Liver (tissue), 9 donors: ENCODE data around the gene RPL13A. TPM values are rescaled to one million over a fixed set of nuclear protein-coding genes. Genes with fewer than 3 reads are reported as not detected.

Experiments used
- DNase-seq: peaks from one replicate; pipeline ENCODE4 v3.0.0-alpha.2; 2017; ENCODE audit warnings: low spot score
- H3K27ac ChIP-seq, 2 donors: one replicate each; pipeline ENCODE4 v1.7.0; 2013; ENCODE audit warnings: inconsistent platforms in 2 of 2, low read length in 2 of 2, control low read depth in 1 of 2, low read depth in 1 of 2, mild to moderate bottlenecking in 1 of 2
- H3K27me3 ChIP-seq, 4 donors: one replicate each; pipeline versions ENCODE4 v1.6.1 to v1.7.0; 2013; ENCODE audit warnings: low read length in 3 of 4, inconsistent platforms in 1 of 4, mild to moderate bottlenecking in 1 of 4, moderate library complexity in 1 of 4; ENCODE audit not compliant: control insufficient read depth in 4 of 4, insufficient read depth in 4 of 4
- H3K36me3 ChIP-seq, 4 donors: one replicate each; pipeline versions ENCODE4 v1.6.1 to v1.7.0; 2013; ENCODE audit warnings: low read length in 3 of 4, mild to moderate bottlenecking in 3 of 4, low read depth in 1 of 4, moderate library complexity in 1 of 4; ENCODE audit not compliant: control insufficient read depth in 4 of 4, insufficient read depth in 3 of 4
- H3K4me1 ChIP-seq, 4 donors: one replicate each; pipeline versions ENCODE4 v1.6.1 to v1.7.0; 2013; ENCODE audit warnings: low read length in 3 of 4, mild to moderate bottlenecking in 3 of 4, moderate library complexity in 1 of 4; ENCODE audit not compliant: control insufficient read depth in 4 of 4, insufficient read depth in 4 of 4
- H3K4me3 ChIP-seq, 3 donors: one replicate each; pipeline versions ENCODE4 v1.6.1 to v1.7.0; 2013; ENCODE audit warnings: low read length in 3 of 3, control low read depth in 1 of 3, low read depth in 1 of 3, mild to moderate bottlenecking in 1 of 3
- H3K9ac ChIP-seq, 2 donors: one replicate each; pipeline ENCODE4 v1.7.0; 2013; ENCODE audit warnings: low read length in 2 of 2, mild to moderate bottlenecking in 2 of 2, moderate library complexity in 2 of 2, control low read depth in 1 of 2, low read depth in 1 of 2
- H3K9me3 ChIP-seq, 4 donors: one replicate each; pipeline versions ENCODE4 v1.6.1 to v1.7.0; 2013; ENCODE audit warnings: low read length in 3 of 4; ENCODE audit not compliant: control insufficient read depth in 4 of 4
- EGR1 ChIP-seq, 2 donors: IDR thresholded peaks; 2 replicates each; pipeline ENCODE4 v1.6.1; 2016 to 2018; ENCODE audit warnings: antibody characterized with exemption in 2 of 2, low read depth in 2 of 2
- FOXA1 ChIP-seq: IDR thresholded peaks from 2 replicates; pipeline ENCODE4 v1.6.1; 2016; ENCODE audit warnings: antibody characterized with exemption
- FOXA2 ChIP-seq: IDR thresholded peaks from 2 replicates; pipeline ENCODE4 v1.6.1; 2016; ENCODE audit warnings: antibody characterized with exemption
- HNF4A ChIP-seq, 2 donors: conservative IDR thresholded peaks; 2 replicates each; pipeline ENCODE4 v1.6.1; 2016; ENCODE audit warnings: antibody characterized with exemption in 2 of 2, mild to moderate bottlenecking in 2 of 2
- HNF4G ChIP-seq: IDR thresholded peaks from 2 replicates; pipeline ENCODE4 v1.6.1; 2016; ENCODE audit warnings: antibody characterized with exemption
- JUND ChIP-seq, 2 donors: IDR thresholded peaks; 2 replicates each; pipeline ENCODE4 v1.6.1; 2016; ENCODE audit warnings: antibody characterized with exemption in 2 of 2
- NR2F2 ChIP-seq: IDR thresholded peaks from 2 replicates; pipeline ENCODE4 v1.6.1; 2016; ENCODE audit warnings: antibody characterized with exemption
- RAD21 ChIP-seq, 2 donors: IDR thresholded peaks; 2 replicates each; pipeline ENCODE4 v1.6.1; 2016; ENCODE audit warnings: antibody characterized with exemption in 2 of 2, mild to moderate bottlenecking in 2 of 2
- RXRA ChIP-seq, 2 donors: IDR thresholded peaks; 2 replicates each; pipeline ENCODE4 v1.6.1; 2017 to 2018; ENCODE audit warnings: antibody characterized with exemption in 2 of 2, mild to moderate bottlenecking in 1 of 2
- SP1 ChIP-seq: IDR thresholded peaks from 2 replicates; pipeline ENCODE4 v1.6.1; 2018; ENCODE audit warnings: antibody characterized with exemption, mild to moderate bottlenecking
- TAF1 ChIP-seq: conservative IDR thresholded peaks from 2 replicates; pipeline ENCODE4 v1.6.1; 2016; ENCODE audit warnings: antibody characterized with exemption, mild to moderate bottlenecking
- YY1 ChIP-seq: IDR thresholded peaks from 2 replicates; pipeline ENCODE4 v1.6.1; 2016; ENCODE audit warnings: antibody characterized with exemption, mild to moderate bottlenecking
- WGBS: extraction: QIAGEN DNeasy Blood & Tissue Kit; methylation state at CpG from one replicate; pipeline ENCODE4 v1.1.7; 2013; 5-methylcytosine and 5-hydroxymethylcytosine counted together
- polyA plus RNA-seq, 2 donors: library from polyadenylated mRNA; stranded (reverse) in 1 of 2; unstranded in 1 of 2; fragments of 200-250 nt in 1 of 2; fragments of >200 nt in 1 of 2; fragmentation: Nextera tagmentation in 1 of 2; extraction: Ambion mirVana in 1 of 2; gene quantifications; one replicate each; pipeline versions ENCODE4 v1.2.1 to v1.2.3, GENCODE V29; 2013 to 2015
- total RNA-seq, 2 donors: library from RNA; depleted of rRNA; stranded (reverse); fragments of >200 nt; gene quantifications; one replicate each; pipeline ENCODE4 v1.2.3, GENCODE V29; 2014
- TF ChIP-seq, protein P1 (sequence below): IDR thresholded peaks from 2 replicates; pipeline ENCODE4 v1.6.1; 2016; ENCODE audit warnings: antibody characterized with exemption
- TF ChIP-seq, protein P2 (sequence below): fragments of 150-350 bp; IDR thresholded peaks from 2 replicates; pipeline ENCODE4 v1.5.1; 2017; ENCODE audit warnings: improper control_type of control experiment, low read depth, low read length; ENCODE audit not compliant: missing input control
- TF ChIP-seq, protein P3 (sequence below): IDR thresholded peaks from 2 replicates; pipeline ENCODE4 v1.6.1; 2016; ENCODE audit warnings: antibody characterized with exemption, mild to moderate bottlenecking
- TF ChIP-seq, protein P4 (sequence below): IDR thresholded peaks from 2 replicates; pipeline ENCODE4 v1.6.1; 2016; ENCODE audit warnings: antibody characterized with exemption
- TF ChIP-seq, protein P5 (sequence below): IDR thresholded peaks from 2 replicates; pipeline ENCODE4 v1.6.1; 2016; ENCODE audit warnings: antibody characterized with exemption
- donor health status: healthy.
- donor health status: healthy.
- donor health status: healthy.
- donor health status: healthy.
- donor health status: healthy.

The RPL13A gene
- total and polyA plus RNA-seq, 4 donors: 444 to 1,553 (median 746) TPM

DNA sequence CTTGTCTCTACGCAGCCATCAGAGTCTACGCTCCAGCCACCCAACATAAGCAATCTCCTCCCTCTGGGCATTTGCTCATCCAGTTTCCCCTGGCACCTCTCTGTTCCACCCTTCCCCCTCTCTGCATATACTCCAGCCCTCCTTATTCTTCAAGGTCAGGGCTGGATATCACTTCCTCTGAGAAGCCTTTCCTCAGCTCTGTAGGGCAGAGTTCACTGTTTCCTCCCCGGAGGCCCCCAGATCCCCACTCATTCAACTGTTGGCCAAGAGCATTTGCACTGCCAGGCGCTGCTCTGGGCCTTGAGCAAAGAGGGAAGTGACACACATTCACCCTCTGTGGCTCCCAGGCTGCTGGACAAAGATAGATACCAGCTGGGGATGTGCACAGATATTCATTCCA lies 28.4 kb downstream of the RPL13A start (continued):
- TF ChIP-seq, protein P1, sequence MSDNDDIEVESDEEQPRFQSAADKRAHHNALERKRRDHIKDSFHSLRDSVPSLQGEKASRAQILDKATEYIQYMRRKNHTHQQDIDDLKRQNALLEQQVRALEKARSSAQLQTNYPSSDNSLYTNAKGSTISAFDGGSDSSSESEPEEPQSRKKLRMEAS: no peak
- TF ChIP-seq RXRA (IDR thresholded peaks at IDR 0.05) (peak in 1 of 2 donors; percentile 32), HNF4A (conservative IDR thresholded peaks at IDR 0.05) (no peak), FOXA2 (no peak)

DNA sequence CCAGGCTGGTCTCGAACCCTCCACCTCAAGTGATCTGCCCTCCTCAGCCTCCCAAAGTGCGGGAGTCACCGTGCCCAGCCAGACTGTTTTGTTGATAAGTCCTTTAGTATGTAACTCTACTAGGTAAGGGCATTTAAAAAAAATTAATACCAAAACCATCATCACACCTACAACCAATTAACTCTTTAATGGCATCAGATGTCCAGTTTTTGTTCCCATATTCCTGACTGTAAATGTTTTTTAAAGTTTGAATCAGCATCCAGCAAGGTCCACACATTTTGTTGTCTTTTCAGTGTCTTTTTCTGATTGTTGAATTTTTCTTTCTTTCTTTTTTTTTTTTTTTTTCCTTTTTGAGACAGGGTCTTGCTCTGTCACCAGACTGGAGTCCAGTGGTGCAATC lies 30.6 kb downstream of the RPL13A start:
- Histone ChIP-seq H3K36me3 (peaks cover 2 to 10% (median 6%) of the 10 kb centered on the region in 4 donors), H3K9ac (no peak overlapping the region), H3K9me3 (no peaks in the 10 kb centered on the region), H3K27me3 (no peaks in the 10 kb centered on the region), H3K4me1 (peaks cover 2 to 29% (median 17%) of the 10 kb centered on the region in 4 donors), H3K4me3 (no peak overlapping the region), H3K27ac (no peak overlapping the region)
- TF ChIP-seq HNF4A (conservative IDR thresholded peaks at IDR 0.05) (no peak), JUND (IDR thresholded peaks at IDR 0.05) (no peak), TAF1 (no peak), RXRA (IDR thresholded peaks at IDR 0.05) (no peak), SP1 (no peak), FOXA1 (no peak), NR2F2 (no peak), HNF4G (no peak), EGR1 (IDR thresholded peaks at IDR 0.05; ENCODE audit: low read depth in 2 of 2) (no peak), YY1 (no peak), RAD21 (IDR thresholded peaks at IDR 0.05) (no peak)
- TF ChIP-seq, protein P2, sequence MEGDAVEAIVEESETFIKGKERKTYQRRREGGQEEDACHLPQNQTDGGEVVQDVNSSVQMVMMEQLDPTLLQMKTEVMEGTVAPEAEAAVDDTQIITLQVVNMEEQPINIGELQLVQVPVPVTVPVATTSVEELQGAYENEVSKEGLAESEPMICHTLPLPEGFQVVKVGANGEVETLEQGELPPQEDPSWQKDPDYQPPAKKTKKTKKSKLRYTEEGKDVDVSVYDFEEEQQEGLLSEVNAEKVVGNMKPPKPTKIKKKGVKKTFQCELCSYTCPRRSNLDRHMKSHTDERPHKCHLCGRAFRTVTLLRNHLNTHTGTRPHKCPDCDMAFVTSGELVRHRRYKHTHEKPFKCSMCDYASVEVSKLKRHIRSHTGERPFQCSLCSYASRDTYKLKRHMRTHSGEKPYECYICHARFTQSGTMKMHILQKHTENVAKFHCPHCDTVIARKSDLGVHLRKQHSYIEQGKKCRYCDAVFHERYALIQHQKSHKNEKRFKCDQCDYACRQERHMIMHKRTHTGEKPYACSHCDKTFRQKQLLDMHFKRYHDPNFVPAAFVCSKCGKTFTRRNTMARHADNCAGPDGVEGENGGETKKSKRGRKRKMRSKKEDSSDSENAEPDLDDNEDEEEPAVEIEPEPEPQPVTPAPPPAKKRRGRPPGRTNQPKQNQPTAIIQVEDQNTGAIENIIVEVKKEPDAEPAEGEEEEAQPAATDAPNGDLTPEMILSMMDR: no peak
- TF ChIP-seq, protein P3, sequence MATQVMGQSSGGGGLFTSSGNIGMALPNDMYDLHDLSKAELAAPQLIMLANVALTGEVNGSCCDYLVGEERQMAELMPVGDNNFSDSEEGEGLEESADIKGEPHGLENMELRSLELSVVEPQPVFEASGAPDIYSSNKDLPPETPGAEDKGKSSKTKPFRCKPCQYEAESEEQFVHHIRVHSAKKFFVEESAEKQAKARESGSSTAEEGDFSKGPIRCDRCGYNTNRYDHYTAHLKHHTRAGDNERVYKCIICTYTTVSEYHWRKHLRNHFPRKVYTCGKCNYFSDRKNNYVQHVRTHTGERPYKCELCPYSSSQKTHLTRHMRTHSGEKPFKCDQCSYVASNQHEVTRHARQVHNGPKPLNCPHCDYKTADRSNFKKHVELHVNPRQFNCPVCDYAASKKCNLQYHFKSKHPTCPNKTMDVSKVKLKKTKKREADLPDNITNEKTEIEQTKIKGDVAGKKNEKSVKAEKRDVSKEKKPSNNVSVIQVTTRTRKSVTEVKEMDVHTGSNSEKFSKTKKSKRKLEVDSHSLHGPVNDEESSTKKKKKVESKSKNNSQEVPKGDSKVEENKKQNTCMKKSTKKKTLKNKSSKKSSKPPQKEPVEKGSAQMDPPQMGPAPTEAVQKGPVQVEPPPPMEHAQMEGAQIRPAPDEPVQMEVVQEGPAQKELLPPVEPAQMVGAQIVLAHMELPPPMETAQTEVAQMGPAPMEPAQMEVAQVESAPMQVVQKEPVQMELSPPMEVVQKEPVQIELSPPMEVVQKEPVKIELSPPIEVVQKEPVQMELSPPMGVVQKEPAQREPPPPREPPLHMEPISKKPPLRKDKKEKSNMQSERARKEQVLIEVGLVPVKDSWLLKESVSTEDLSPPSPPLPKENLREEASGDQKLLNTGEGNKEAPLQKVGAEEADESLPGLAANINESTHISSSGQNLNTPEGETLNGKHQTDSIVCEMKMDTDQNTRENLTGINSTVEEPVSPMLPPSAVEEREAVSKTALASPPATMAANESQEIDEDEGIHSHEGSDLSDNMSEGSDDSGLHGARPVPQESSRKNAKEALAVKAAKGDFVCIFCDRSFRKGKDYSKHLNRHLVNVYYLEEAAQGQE: no peak
- TF ChIP-seq, protein P4, sequence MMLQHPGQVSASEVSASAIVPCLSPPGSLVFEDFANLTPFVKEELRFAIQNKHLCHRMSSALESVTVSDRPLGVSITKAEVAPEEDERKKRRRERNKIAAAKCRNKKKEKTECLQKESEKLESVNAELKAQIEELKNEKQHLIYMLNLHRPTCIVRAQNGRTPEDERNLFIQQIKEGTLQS: no peak
- TF ChIP-seq, protein P5, sequence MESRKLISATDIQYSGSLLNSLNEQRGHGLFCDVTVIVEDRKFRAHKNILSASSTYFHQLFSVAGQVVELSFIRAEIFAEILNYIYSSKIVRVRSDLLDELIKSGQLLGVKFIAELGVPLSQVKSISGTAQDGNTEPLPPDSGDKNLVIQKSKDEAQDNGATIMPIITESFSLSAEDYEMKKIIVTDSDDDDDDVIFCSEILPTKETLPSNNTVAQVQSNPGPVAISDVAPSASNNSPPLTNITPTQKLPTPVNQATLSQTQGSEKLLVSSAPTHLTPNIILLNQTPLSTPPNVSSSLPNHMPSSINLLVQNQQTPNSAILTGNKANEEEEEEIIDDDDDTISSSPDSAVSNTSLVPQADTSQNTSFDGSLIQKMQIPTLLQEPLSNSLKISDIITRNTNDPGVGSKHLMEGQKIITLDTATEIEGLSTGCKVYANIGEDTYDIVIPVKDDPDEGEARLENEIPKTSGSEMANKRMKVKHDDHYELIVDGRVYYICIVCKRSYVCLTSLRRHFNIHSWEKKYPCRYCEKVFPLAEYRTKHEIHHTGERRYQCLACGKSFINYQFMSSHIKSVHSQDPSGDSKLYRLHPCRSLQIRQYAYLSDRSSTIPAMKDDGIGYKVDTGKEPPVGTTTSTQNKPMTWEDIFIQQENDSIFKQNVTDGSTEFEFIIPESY: no peak
- TF ChIP-seq, protein P1: no peak
- DNase-seq: no peak
- WGBS: 96% methylated on average over 3 of the region's 3 CpGs
